Fibroblast of mammary gland (primary cell): Measurements from ENCODE around the gene GNAI1.

Experiments
- DNase-seq: peaks from one replicate; pipeline ENCODE4 v3.0.0-alpha.2; 2010; ENCODE audit warnings: low read depth
- H3K4me3 ChIP-seq: 2 replicates; pipeline ENCODE4 v1.5.1; 2011; ENCODE audit warnings: low read depth, mild to moderate bottlenecking, low read length, moderate library complexity; ENCODE audit not compliant: control insufficient read depth
- CTCF ChIP-seq: conservative IDR thresholded peaks from 2 replicates; pipeline ENCODE4 v1.5.1; 2011; ENCODE audit warnings: low read depth, low read length, inconsistent platforms; ENCODE audit not compliant: control insufficient read depth, insufficient read depth

GNAI1 gene

DNA sequence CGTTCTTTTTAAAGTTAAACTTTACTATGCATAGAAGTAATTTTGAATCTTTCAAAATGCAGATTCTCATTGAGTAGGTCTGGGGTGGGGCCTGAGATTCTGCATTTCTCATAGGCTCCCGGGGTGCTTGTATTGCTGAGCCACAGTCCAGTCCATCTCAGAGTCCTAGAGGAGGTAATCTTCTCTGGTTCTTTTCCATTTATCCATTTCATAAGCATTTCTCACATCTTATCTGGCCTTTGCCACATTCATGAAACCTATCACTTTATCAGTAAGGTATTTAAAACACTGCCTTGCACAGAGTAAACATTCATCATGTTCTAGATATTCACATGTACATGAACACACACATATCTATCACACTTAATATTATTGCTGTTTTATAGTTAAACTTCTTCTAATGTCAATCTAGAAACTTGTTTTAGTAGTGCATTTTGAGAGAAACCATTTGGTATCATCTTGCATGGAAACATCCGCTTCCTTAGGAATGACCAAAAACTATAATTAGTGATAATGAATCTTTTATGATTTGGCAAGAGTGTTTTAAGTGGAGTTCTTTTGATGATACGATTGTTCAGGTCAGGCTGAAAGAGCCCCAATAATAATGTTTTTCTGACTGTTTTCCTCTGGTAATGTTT lies 12.0 kb downstream of the GNAI1 start:
- no peak for DNase-seq
- TF ChIP-seq CTCF: no peak
- H3K4me3 ChIP-seq: no peak overlapping the region

DNA sequence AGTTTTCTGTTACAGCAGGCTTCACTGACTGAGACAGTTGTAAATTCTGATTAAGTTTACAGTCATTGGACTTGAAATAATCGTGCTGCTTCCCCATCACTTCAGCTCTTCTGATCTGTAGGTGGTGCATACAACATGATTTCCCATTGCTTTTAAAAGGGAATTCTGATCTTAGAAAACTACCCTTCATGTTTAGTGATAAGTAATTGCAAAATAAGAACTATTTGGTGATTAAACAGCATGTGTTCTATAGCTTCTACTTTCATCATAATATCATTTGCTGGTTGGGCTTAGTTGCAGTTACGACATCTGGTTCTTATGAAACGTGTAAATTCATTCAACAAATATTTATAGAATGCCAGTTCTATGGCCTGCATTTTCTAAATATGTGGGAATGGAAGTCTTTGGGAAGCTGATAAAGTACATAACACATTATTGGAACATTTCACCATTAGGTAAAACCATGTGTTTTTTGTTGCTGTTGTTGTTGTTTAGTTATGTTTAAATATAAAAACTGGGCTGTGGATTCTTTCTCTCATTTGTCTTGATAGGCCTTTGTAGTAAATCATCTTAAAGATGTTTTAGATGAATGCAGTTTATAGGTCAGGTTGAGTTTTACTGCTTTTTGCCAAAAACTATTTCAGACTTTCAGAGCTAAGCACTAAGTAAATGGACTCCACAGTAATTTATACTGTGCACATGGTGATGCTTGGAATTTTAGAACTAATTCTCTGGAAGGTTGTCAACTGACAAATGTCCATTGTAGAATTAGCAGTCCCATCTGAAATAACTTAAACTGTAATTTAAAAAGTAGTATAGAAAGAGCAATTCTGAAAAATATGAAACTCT lies 13.1 kb downstream of the GNAI1 start:
- peak; percentile 93 for DNase-seq
- H3K4me3 ChIP-seq: no peak overlapping the region
- no peak for TF ChIP-seq CTCF

GRCh38 chr7:80150611-80151273 lies 16.1 kb downstream of the GNAI1 start:
- no peak for TF ChIP-seq CTCF
- peak; percentile 69 for DNase-seq
- no peak overlapping the region for H3K4me3 ChIP-seq

DNA sequence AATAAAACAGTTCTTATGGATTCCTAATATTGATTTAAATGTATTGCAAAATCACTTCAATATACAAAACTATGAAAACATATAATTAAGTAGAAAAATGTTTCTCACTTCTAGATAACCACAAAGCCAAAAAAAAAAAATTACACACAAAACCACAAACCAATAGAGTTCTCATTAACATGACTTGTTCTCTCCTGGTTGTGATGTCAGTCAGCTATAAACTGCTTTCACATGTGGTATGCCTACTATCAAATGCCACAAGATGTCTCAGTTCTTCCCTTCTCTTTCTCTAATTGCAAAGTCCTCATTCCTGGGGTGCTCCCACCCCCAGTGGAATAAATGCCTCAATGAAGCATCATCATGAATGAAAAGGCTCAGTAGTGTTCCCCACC lies 16.6 kb downstream of the GNAI1 start:
- TF ChIP-seq CTCF: no peak
- peak; percentile 84 for DNase-seq
- H3K4me3 ChIP-seq: no peak overlapping the region

- H3K4me3 ChIP-seq: no peak overlapping the region
- no peak for TF ChIP-seq CTCF
These were observed 18.8 kb downstream of the GNAI1 start for GRCh38 chr7:80153446-80153845.

GRCh38 chr7:80154656-80155333 lies 20.2 kb downstream of the GNAI1 start:
- H3K4me3 ChIP-seq: no peak overlapping the region
- peak; percentile 73 for DNase-seq
- no peak for TF ChIP-seq CTCF

More at GRCh38 chr7:80153446-80153845, 18.8 kb downstream of the GNAI1 start:
- DNase-seq: peak; percentile 35
